Heart right ventricle (tissue), 16 donors: ENCODE data around the gene OTOG. TPM values are rescaled to one million over a fixed set of nuclear protein-coding genes. Genes with fewer than 3 reads are reported as not detected.

Experiments
- ATAC-seq, 8 donors: fragments of 200-7000 bp; cut with Tn5 transposase; one replicate each; pipeline ENCODE4 v1.9.1; 2020; ENCODE audit warnings: mild to moderate bottlenecking in 8 of 8, moderate library complexity in 8 of 8, moderate number of reproducible peaks in 1 of 8
- DNase-seq, 2 donors: peaks; one replicate each; pipeline ENCODE4 v3.0.0-alpha.2; 2020
- H3K27ac ChIP-seq, 10 donors: fragments of 200-600 bp; sonication (generic) in 2 of 10; one replicate each; pipeline versions ENCODE4 v1.5.0 to v1.8.0; 2020 to 2022; ENCODE audit warnings: mild to moderate bottlenecking in 3 of 10
- H3K27me3 ChIP-seq, 7 donors: fragments of 200-600 bp; one replicate each; pipeline ENCODE4 v1.8.0; 2021 to 2022; ENCODE audit warnings: mild to moderate bottlenecking in 2 of 7
- H3K36me3 ChIP-seq, 9 donors: fragments of 200-600 bp; sonication (generic) in 1 of 9; one replicate each; pipeline versions ENCODE4 v1.5.0 to v1.8.0; 2020 to 2022; ENCODE audit warnings: mild to moderate bottlenecking in 2 of 9
- H3K4me1 ChIP-seq, 9 donors: fragments of 200-600 bp; sonication (generic) in 1 of 9; one replicate each; pipeline versions ENCODE4 v1.5.0 to v1.8.0; 2020 to 2022; ENCODE audit warnings: mild to moderate bottlenecking in 4 of 9
- H3K4me3 ChIP-seq, 10 donors: fragments of 200-600 bp; sonication (generic) in 2 of 10; one replicate each; pipeline versions ENCODE4 v1.5.0 to v1.8.0; 2020 to 2022; ENCODE audit warnings: mild to moderate bottlenecking in 7 of 10, moderate library complexity in 2 of 10
- H3K9me3 ChIP-seq, 11 donors: fragments of 200-600 bp in 10 of 11; sonication (generic) in 2 of 11; one replicate each; pipeline versions ENCODE4 v1.5.0 to v1.8.0; 2013 to 2022; ENCODE audit warnings: mild to moderate bottlenecking in 2 of 11, control low read depth in 1 of 11, moderate library complexity in 1 of 11
- CTCF ChIP-seq, 9 donors: fragments of 200-600 bp; sonication (generic) in 2 of 9; IDR thresholded peaks; one replicate each; pipeline versions ENCODE4 v1.5.0 to v1.8.0; 2021 to 2022; ENCODE audit warnings: antibody characterized with exemption in 9 of 9, mild to moderate bottlenecking in 5 of 9, moderate library complexity in 1 of 9
- WGBS, 2 donors: extraction: QIAGEN DNeasy Blood & Tissue Kit; methylation state at CpG; one replicate each; pipeline ENCODE4 v1.1.7; 2013; ENCODE audit warnings: inconsistent platforms in 1 of 2; 5-methylcytosine and 5-hydroxymethylcytosine counted together
- intact Hi-C, 10 donors: fragments of 100-400 bp; cut with DNase I; formaldehyde crosslinking; loops; one replicate each; pipeline versions ENCODE4 v1.11.1 to v1.14.2; 2022
- polyA plus RNA-seq, 2 donors: library from polyadenylated mRNA; stranded (reverse); fragments of 200-250 nt; gene quantifications; one replicate each; pipeline ENCODE4 v1.2.3, GENCODE V29; 2013
- total RNA-seq, 10 donors: library from RNA; stranded (reverse); fragmentation: NEBNext Ultra II Directional in 3 of 10; extraction: Animal tissue kit (Norgen Biotek cat#: 25700) in 3 of 10; gene quantifications; one replicate each; pipeline versions ENCODE4 v1.2.1 to v1.2.4, GENCODE V29; 2021 to 2023
- donor health status: Arrhythmogenic right ventricular cardiomyopathy.
- donor health status: ischemic (EF 13 %, LVEDD 7.1; RV severe dilation, severe dysfunction).
- donor health status: healthy with polysubstance abuse.
- donor health status: DM: no; HTN: yes; CAD: no.
- donor health status: DM: no; HTN: no; CAD: no.
- donor health status: ischemic (EF 25% LVEDD 6.9; RV normal size, moderate dysfunction).
- donor health status: ischemic (EF 25% LVEDD 5.7; RV mildly dilated, moderate dysfunction).
- donor health status: healthy.
- donor health status: DM: yes; HTN: yes; CAD: no.
- donor health status: Ischemic cardiomyopathy.
- donor health status: ischemic (EF 35%, LVEDD 5.7; RV mildly dilated, moderate dysfunction).
- donor health status: nonischemic (EF 11% LVEDD 7.7; RV severe dilation, severe dysfunction).
- donor health status: DM: yes; HTN: yes; CAD: no.
- donor health status: PGD.
- donor health status: ischemic (EF 29% LVEDD 5.4; RV normal size, mild dysfunction).
- donor health status: nonischemic (EF 23%, LVEDD 6.1; RV moderate dilation, normal function).

OTOG gene
- total and polyA plus RNA-seq, 12 donors, result not detected

DNA sequence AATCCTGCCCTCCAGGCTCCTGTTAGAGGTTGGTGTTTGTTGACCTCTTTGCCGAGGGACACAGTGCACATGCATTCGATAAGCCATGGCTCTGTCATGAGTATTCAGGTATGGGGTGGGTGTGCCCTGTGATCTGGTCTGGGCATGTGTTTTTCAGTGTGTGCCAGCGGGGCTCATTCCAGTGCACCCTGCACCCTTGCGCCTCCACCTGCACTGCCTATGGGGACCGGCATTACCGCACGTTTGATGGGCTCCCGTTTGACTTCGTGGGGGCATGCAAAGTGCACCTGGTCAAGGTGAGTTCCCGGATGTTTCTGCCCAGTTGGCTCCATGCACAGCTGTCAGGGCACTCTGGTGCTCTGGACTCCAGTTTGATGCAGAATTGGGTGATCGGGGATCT lies 44.2 kb downstream of the OTOG start:
- 87 to 89% methylated on average over 11 of the region's 11 CpGs for WGBS, 2 donors
- peaks cover 0 to 16% (median 6%) of the 10 kb centered on the region in 7 donors for H3K27me3 ChIP-seq
- no peaks in the 10 kb centered on the region for H3K36me3 ChIP-seq
- no peak overlapping the region for H3K27ac ChIP-seq
- H3K9me3 ChIP-seq, result no peaks in the 10 kb centered on the region
- intact Hi-C loops, result loop anchor here in 1 of 10 donors (10.0 kb wide), 1 partner anchor 134 kb away; no protein-coding TSS in a partner anchor
- no peak for TF ChIP-seq CTCF (IDR thresholded peaks at IDR 0.05)
- H3K4me1 ChIP-seq, result no peaks in the 10 kb centered on the region
- H3K4me3 ChIP-seq, result no peak overlapping the region
- no peak for ATAC-seq
- no peak for DNase-seq

DNA sequence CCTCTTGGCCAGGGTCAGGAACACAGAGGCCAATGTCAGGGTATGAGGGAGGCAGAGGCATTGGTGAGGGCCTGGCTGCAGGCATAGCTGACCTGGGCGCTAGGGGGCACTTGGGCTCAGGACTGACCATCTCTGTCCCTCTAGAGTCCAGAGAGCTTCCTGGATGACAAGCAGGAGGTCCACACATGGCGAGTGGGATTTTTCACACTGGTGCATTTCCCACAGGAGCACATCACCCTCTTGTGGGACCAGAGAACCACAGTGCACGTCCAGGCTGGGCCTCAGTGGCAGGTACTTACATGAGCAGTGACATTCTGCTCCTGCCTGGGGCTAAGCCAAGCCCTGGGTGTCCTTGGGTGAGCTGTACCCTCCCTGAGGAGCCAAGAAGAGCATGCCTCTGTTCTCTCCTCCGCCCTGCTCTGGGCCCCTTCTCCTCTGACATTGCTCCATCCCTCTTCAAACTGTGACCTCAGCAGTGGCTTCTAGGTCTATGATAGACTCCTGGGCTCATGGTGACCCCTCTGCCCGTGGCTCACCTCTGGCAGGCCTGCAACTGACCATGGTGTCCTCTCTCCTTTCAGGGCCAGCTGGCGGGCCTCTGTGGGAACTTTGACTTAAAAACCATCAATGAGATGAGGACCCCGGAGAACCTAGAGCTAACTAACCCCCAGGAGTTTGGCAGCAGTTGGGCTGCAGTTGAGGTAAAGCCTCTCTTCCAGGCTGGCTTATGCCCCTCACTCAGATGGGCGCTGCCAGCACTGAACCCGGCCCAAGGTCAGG lies 46.6 kb downstream of the OTOG start:
- Histone ChIP-seq H3K36me3 (no peaks in the 10 kb centered on the region), H3K4me3 (no peak overlapping the region), H3K4me1 (no peaks in the 10 kb centered on the region), H3K27ac (no peak overlapping the region), H3K9me3 (no peaks in the 10 kb centered on the region), H3K27me3 (peaks cover 0 to 17% (median 6%) of the 10 kb centered on the region in 7 donors)
- intact Hi-C loops, result loop anchor here in 1 of 10 donors (10.0 kb wide), 1 partner anchor 131 kb away; no protein-coding TSS in a partner anchor
- ATAC-seq (no peak), DNase-seq (no peak)
- 70 to 73% methylated on average over 9 of the region's 9 CpGs for WGBS, 2 donors
- TF ChIP-seq CTCF (IDR thresholded peaks at IDR 0.05), result no peak

GRCh38 chr11:17594686-17595192 lies 47.7 kb downstream of the OTOG start:
- no peak for TF ChIP-seq CTCF (IDR thresholded peaks at IDR 0.05)
- WGBS, 2 donors, result 83 to 90% methylated on average over 5 of the region's 5 CpGs
- no peaks in the 10 kb centered on the region for H3K4me1 ChIP-seq
- H3K27ac ChIP-seq, result no peak overlapping the region
- DNase-seq (no peak), ATAC-seq (no peak)
- intact Hi-C loops, result loop anchor here in 9 of 10 donors (5.0 to 10.0 kb wide), 6 partner anchors 123 to 388 kb away; partner anchors contain the start of genes MYOD1 (in 2 of the 9) and KCNC1 (in 1 of the 9)
- no peaks in the 10 kb centered on the region for H3K36me3 ChIP-seq
- H3K27me3 ChIP-seq, result peaks cover 0 to 22% (median 7%) of the 10 kb centered on the region in 7 donors
- no peaks in the 10 kb centered on the region for H3K9me3 ChIP-seq
- no peak overlapping the region for H3K4me3 ChIP-seq

DNA sequence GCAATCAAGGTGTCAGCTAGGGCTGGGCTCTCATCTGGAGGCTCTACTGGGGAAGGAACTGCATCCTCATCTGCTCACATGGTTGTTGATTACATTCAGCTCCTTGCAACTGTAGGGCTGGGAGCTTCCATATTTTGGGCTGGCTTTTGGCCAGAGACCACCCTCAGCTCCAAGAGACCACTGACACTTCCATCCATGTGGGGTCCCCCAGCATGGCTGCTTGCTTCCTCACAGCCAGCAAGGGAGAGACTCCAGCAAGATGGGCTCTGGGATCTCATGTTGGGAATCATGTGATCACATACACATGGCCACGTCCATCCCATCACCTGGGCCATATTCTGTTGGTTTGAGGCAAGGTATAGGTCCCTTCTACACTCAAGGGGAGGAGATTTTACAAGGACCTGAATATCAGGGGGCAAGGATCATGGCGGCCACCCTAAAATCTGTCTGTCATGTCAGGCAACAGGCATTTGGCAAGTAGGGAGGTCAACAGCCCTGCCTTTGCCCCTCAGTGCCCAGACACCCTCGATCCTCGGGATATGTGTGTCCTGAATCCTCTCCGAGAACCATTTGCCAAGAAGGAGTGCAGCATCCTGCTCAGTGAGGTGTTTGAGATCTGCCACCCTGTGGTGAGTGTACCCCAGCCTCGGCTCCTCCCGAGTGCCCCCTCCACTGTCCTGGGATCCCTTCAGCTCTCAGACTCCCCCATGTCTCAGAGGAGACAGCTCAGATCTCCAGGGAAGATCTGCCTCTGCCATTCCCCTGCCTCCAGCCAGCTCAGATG lies 48.7 kb downstream of the OTOG start:
- TF ChIP-seq CTCF (IDR thresholded peaks at IDR 0.05), result no peak
- no peaks in the 10 kb centered on the region for H3K9me3 ChIP-seq
- H3K27me3 ChIP-seq, result peaks cover 0 to 22% (median 7%) of the 10 kb centered on the region in 7 donors
- ATAC-seq, result no peak
- DNase-seq, result no peak
- WGBS, 2 donors, result 74 to 80% methylated on average over 7 of the region's 7 CpGs
- H3K36me3 ChIP-seq, result no peaks in the 10 kb centered on the region
- H3K4me3 ChIP-seq, result no peak overlapping the region
- no peak overlapping the region for H3K27ac ChIP-seq
- intact Hi-C loops, result loop anchor here in 9 of 10 donors (5.0 to 10.0 kb wide), 6 partner anchors 122 to 387 kb away; partner anchors contain the start of genes MYOD1 (in 2 of the 9) and KCNC1 (in 1 of the 9)
- no peaks in the 10 kb centered on the region for H3K4me1 ChIP-seq
